Neural cell (in vitro differentiated cells): Measurements from ENCODE around the gene ACHE. TPM values are rescaled to one million over a fixed set of nuclear protein-coding genes. Genes with fewer than 3 reads are reported as not detected.

ENCODE experiments used
- H2AFZ ChIP-seq: fragments of 200-600, 300-800 bp; sonication (generic), shearing (Covaris generic); 2 replicates; pipeline ENCODE4 v1.6.0; 2014; ENCODE audit warnings: low read depth, mild to moderate bottlenecking, antibody characterized with exemption, low read length, moderate library complexity
- H3F3A ChIP-seq: fragments of 200-600 bp; shearing (Covaris generic); 2 replicates; pipeline ENCODE4 v1.6.1; 2016; ENCODE audit warnings: mild to moderate bottlenecking, moderate library complexity, mixed read lengths, antibody characterized with exemption, low read length; ENCODE audit not compliant: insufficient read depth, poor library complexity, severe bottlenecking
- H3K27ac ChIP-seq: fragments of 200-600, 300-800 bp; sonication (generic), shearing (Covaris generic); 2 replicates; pipeline ENCODE4 v1.5.1; 2014; ENCODE audit warnings: mild to moderate bottlenecking, low read length, moderate library complexity
- H3K27me3 ChIP-seq: fragments of 300-800, 200-600 bp; sonication (generic), shearing (Covaris generic); 2 replicates; pipeline ENCODE4 v1.6.0; 2014; ENCODE audit warnings: mild to moderate bottlenecking, low read depth, low read length, moderate library complexity; ENCODE audit not compliant: insufficient read depth
- H3K36me3 ChIP-seq: fragments of 300-800, 200-600 bp; sonication (generic), shearing (Covaris generic); 2 replicates; pipeline ENCODE4 v1.5.1; 2014; ENCODE audit warnings: mild to moderate bottlenecking, antibody characterized with exemption, low read length, moderate library complexity; ENCODE audit not compliant: insufficient read depth
- H3K4me2 ChIP-seq: fragments of 300-800, 200-600 bp; sonication (generic), shearing (Covaris generic); 2 replicates; pipeline ENCODE4 v1.6.0; 2014; ENCODE audit warnings: mild to moderate bottlenecking, low read length
- H3K4me3 ChIP-seq: fragments of 300-800, 200-600 bp; sonication (generic), shearing (Covaris generic); 2 replicates; pipeline ENCODE4 v1.5.1; 2014; ENCODE audit warnings: mild to moderate bottlenecking, low read length, moderate library complexity
- H3K79me2 ChIP-seq: fragments of 200-600 bp; shearing (Covaris generic); replicated peaks from 2 replicates; pipeline ENCODE4 v1.6.0; 2014; ENCODE audit warnings: mild to moderate bottlenecking, low read length, moderate library complexity; ENCODE audit not compliant: insufficient read depth
- H3K9ac ChIP-seq: fragments of 300-800, 200-600 bp; sonication (generic), shearing (Covaris generic); 2 replicates; pipeline ENCODE4 v1.6.1; 2016; ENCODE audit warnings: mild to moderate bottlenecking, low read length, mixed read lengths
- H3K9me2 ChIP-seq: fragments of 200-600 bp; shearing (Covaris generic); 2 replicates; pipeline ENCODE4 v1.6.1; 2016; ENCODE audit warnings: mild to moderate bottlenecking, low read length, mixed read lengths; ENCODE audit not compliant: insufficient read depth
- H3K9me3 ChIP-seq: fragments of 200-600, 300-800 bp; sonication (generic), shearing (Covaris generic); 2 replicates; pipeline ENCODE4 v1.6.1; 2016; ENCODE audit warnings: mild to moderate bottlenecking, mixed run types, low read length, moderate library complexity, mixed read lengths
- H4K20me1 ChIP-seq: fragments of 200-600 bp; shearing (Covaris generic); 2 replicates; pipeline ENCODE4 v1.6.1; 2016; ENCODE audit warnings: mild to moderate bottlenecking, mixed run types; ENCODE audit not compliant: insufficient read depth
- CTCF ChIP-seq: fragments of 450-650 bp; IDR thresholded peaks from 2 replicates; pipeline ENCODE4 v1.5.1; 2014; ENCODE audit warnings: antibody characterized with exemption, mild to moderate bottlenecking, moderate library complexity; ENCODE audit not compliant: poor library complexity, severe bottlenecking
- EP300 ChIP-seq: fragments of 450-650 bp; conservative IDR thresholded peaks from 2 replicates; pipeline ENCODE4 v1.6.1; 2014; ENCODE audit warnings: antibody characterized with exemption, mild to moderate bottlenecking, moderate library complexity; ENCODE audit not compliant: poor library complexity, severe bottlenecking
- EZH2 ChIP-seq: fragments of 200-600, 300-800 bp; shearing (Covaris generic), sonication (generic); IDR thresholded peaks from 2 replicates; pipeline ENCODE4 v1.6.1; 2014; ENCODE audit warnings: antibody characterized with exemption, low read length, borderline replicate concordance, mild to moderate bottlenecking; ENCODE audit not compliant: insufficient read depth, poor library complexity, severe bottlenecking
- MXI1 ChIP-seq: fragments of 450-650 bp; conservative IDR thresholded peaks from 2 replicates; pipeline ENCODE4 v1.6.1; 2014; ENCODE audit warnings: antibody characterized with exemption, mild to moderate bottlenecking; ENCODE audit not compliant: poor library complexity, severe bottlenecking
- POLR2AphosphoS5 ChIP-seq: IDR thresholded peaks from 2 replicates; pipeline ENCODE4 v1.6.1; 2012
- SMC3 ChIP-seq: fragments of 450-650 bp; conservative IDR thresholded peaks from 2 replicates; pipeline ENCODE4 v1.6.1; 2014; ENCODE audit warnings: antibody characterized with exemption, mild to moderate bottlenecking, moderate library complexity; ENCODE audit not compliant: poor library complexity
- TAF1 ChIP-seq: IDR thresholded peaks from 2 replicates; pipeline ENCODE4 v1.6.1; 2012; ENCODE audit warnings: low read depth
- polyA plus RNA-seq: library from polyadenylated mRNA; depleted of rRNA; stranded (reverse); fragments of >200 nt; gene quantifications from 2 replicates; pipeline ENCODE4 v1.2.3, GENCODE V29; 2014
- TF ChIP-seq, protein P1 (sequence below): IDR thresholded peaks from 2 replicates; pipeline ENCODE4 v1.6.1; 2012; ENCODE audit warnings: borderline replicate concordance

ACHE gene
- polyA plus RNA-seq, 1 donor from 2014 or later: 12.2 TPM

DNA sequence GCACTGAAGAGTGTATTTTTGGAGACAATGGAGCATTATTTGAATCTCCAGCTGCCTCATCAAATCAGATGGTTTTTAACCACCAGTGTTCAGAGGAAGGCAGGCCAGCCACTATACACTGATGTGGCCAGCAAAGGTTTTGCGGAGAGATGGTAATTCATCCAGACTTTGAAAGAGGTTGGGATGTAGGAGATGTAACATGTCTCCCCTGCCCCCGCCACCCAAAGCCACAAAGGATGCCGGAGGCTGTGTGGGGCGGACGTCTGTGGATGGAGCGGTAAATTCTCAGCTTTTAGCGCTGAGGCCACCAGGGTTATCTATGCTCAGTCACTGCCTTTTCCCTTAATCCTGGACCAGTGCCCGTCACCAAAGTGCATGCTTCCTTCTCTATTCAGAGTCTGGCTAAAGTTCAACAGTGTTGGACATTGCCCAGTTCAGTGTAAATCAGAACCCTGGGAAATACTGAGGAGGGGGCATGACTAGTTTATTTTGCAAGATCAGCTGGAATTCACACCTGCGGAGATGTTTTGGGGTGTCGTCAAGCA is 32.2 kb downstream of the ACHE start:
- TF ChIP-seq, protein P1, sequence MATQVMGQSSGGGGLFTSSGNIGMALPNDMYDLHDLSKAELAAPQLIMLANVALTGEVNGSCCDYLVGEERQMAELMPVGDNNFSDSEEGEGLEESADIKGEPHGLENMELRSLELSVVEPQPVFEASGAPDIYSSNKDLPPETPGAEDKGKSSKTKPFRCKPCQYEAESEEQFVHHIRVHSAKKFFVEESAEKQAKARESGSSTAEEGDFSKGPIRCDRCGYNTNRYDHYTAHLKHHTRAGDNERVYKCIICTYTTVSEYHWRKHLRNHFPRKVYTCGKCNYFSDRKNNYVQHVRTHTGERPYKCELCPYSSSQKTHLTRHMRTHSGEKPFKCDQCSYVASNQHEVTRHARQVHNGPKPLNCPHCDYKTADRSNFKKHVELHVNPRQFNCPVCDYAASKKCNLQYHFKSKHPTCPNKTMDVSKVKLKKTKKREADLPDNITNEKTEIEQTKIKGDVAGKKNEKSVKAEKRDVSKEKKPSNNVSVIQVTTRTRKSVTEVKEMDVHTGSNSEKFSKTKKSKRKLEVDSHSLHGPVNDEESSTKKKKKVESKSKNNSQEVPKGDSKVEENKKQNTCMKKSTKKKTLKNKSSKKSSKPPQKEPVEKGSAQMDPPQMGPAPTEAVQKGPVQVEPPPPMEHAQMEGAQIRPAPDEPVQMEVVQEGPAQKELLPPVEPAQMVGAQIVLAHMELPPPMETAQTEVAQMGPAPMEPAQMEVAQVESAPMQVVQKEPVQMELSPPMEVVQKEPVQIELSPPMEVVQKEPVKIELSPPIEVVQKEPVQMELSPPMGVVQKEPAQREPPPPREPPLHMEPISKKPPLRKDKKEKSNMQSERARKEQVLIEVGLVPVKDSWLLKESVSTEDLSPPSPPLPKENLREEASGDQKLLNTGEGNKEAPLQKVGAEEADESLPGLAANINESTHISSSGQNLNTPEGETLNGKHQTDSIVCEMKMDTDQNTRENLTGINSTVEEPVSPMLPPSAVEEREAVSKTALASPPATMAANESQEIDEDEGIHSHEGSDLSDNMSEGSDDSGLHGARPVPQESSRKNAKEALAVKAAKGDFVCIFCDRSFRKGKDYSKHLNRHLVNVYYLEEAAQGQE: no peak
- TF ChIP-seq EZH2 (no peak), SMC3 (no peak), EP300 (no peak), MXI1 (no peak)
- Histone ChIP-seq H3F3A (no peaks in the 10 kb centered on the region), H3K79me2 (no peaks in the 10 kb centered on the region), H3K9me2 (no peaks in the 10 kb centered on the region), H3K9ac (no peak overlapping the region), H3K36me3 (no peaks in the 10 kb centered on the region), H3K9me3 (no peaks in the 10 kb centered on the region), H2AFZ (no peak overlapping the region), H4K20me1 (no peaks in the 10 kb centered on the region), H3K4me3 (no peak overlapping the region), H3K27ac (no peak overlapping the region), H3K27me3 (no peaks in the 10 kb centered on the region), H3K4me2 (no peak overlapping the region)

- Histone ChIP-seq H3K9me3 (no peaks in the 10 kb centered on the region), H3K4me2 (no peak overlapping the region), H3K79me2 (no peaks in the 10 kb centered on the region), H3K36me3 (no peaks in the 10 kb centered on the region), H4K20me1 (no peaks in the 10 kb centered on the region), H3K27ac (no peak overlapping the region), H3K9me2 (no peaks in the 10 kb centered on the region), H3F3A (no peaks in the 10 kb centered on the region), H3K27me3 (no peaks in the 10 kb centered on the region), H3K4me3 (no peak overlapping the region), H2AFZ (no peak overlapping the region), H3K9ac (no peak overlapping the region)
- TF ChIP-seq TAF1 (no peak), CTCF (no peak), POLR2AphosphoS5 (no peak), EZH2 (no peak)
- TF ChIP-seq, protein P1: no peak
Observed at GRCh38 chr7:100861616-100861985, 34.1 kb downstream of the ACHE start.
